Measurements from ENCODE around the gene KCNN1.
A peak's percentile ranks its signal among the peaks of the same experiment; 100 is the strongest.

The KCNN1 gene

GRCh38 chr19:17942582-17943273 lies 24.2 kb upstream of the KCNN1 start:
- H3K4me3 ChIP-seq (ENCODE audit: low read depth, low read length), result no peak overlapping the region
- no peak for TF ChIP-seq CTCF (conservative IDR thresholded peaks at IDR 0.05; ENCODE audit: low read depth, low read length)
- no peak for DNase-seq (ENCODE audit: low read depth)

GRCh38 chr19:17943274-17944221 lies 23.4 kb upstream of the KCNN1 start:
- no peak overlapping the region for H3K4me3 ChIP-seq (ENCODE audit: low read depth, low read length)
- no peak for DNase-seq (ENCODE audit: low read depth)
- no peak for TF ChIP-seq CTCF (conservative IDR thresholded peaks at IDR 0.05; ENCODE audit: low read depth, low read length)

- TF ChIP-seq CTCF (conservative IDR thresholded peaks at IDR 0.05; ENCODE audit: low read depth, low read length), result no peak
- H3K4me3 ChIP-seq (ENCODE audit: low read depth, low read length), result no peak overlapping the region
- DNase-seq (ENCODE audit: low read depth), result peak; percentile 35
Observed at GRCh38 chr19:17944301-17944700, 22.6 kb upstream of the KCNN1 start.

GRCh38 chr19:17946965-17947784 lies 19.7 kb upstream of the KCNN1 start:
- H3K4me3 ChIP-seq (ENCODE audit: low read depth, low read length), result peak overlapping the region; percentile 59
- peak; percentile 13 for TF ChIP-seq CTCF (conservative IDR thresholded peaks at IDR 0.05; ENCODE audit: low read depth, low read length)
- DNase-seq (ENCODE audit: low read depth), result no peak

GRCh38 chr19:17947815-17948513 lies 18.9 kb upstream of the KCNN1 start:
- peak overlapping the region; percentile 60 for H3K4me3 ChIP-seq (ENCODE audit: low read depth, low read length)
- DNase-seq (ENCODE audit: low read depth), result peak; percentile 93
- no peak for TF ChIP-seq CTCF (conservative IDR thresholded peaks at IDR 0.05; ENCODE audit: low read depth, low read length)

- no peak for DNase-seq (ENCODE audit: low read depth)
- H3K4me3 ChIP-seq (ENCODE audit: low read depth, low read length), result peak overlapping the region; percentile 60
- TF ChIP-seq CTCF (conservative IDR thresholded peaks at IDR 0.05; ENCODE audit: low read depth, low read length), result no peak
Observed at GRCh38 chr19:17948514-17948900, 18.4 kb upstream of the KCNN1 start.
